Measurements from ENCODE around the gene TAS2R31.

DNA sequence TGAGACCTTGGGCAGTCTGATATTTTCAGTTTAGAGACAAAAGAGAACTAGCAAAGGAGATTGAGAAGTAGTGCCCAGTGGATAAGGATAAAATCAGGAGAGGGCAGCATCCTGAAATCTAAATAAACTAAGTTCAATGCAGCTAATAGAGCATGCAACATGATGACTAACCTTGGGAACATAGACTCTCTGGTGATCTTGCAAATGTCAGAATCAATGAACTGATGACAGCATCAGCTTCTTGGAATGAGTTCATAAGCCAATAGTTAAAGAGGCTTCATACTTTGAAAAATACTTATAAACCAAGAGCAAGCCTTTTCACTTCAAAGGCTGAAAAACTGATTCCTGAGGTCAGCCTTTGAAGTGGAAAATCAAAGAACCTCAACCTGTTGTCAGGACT, 17.0 kb downstream of the TAS2R31 start:
- TF ChIP-seq YY1 (IDR thresholded peaks at IDR 0.05; ENCODE audit: insufficient read depth, insufficient read length): no peak
- no peak for TF ChIP-seq SUZ12 (IDR thresholded peaks at IDR 0.05; ENCODE audit: extremely low read depth, insufficient read depth, insufficient read length)
- TF ChIP-seq ZNF274 (IDR thresholded peaks at IDR 0.05; ENCODE audit: low read depth, low read length): no peak
